Gastrocnemius medialis (tissue), 4 donors: Measurements from ENCODE around the gene GALNTL6. TPM values are rescaled to one million over a fixed set of nuclear protein-coding genes. Genes with fewer than 3 reads are reported as not detected.

ENCODE experiments used
- ATAC-seq, 2 donors: fragments of 150-250 bp; one replicate each; pipeline ENCODE4 v1.9.1; 2016
- DNase-seq, 2 donors: peaks; one replicate each; pipeline ENCODE4 v3.0.0-alpha.2; 2019
- H3K27ac ChIP-seq, 4 donors: fragments of 200-600 bp; sonication (generic); 1 replicate in 1 of 4; 2 replicates in 3 of 4; pipeline ENCODE4 v1.5.1; 2016 to 2018; ENCODE audit warnings: mild to moderate bottlenecking in 2 of 4, moderate library complexity in 1 of 4
- H3K27me3 ChIP-seq, 3 donors: fragments of 200-600 bp; sonication (generic) in 2 of 3; 1 replicate in 1 of 3; 2 replicates in 2 of 3; pipeline versions ENCODE4 v1.5.1 to v1.6.0; 2016 to 2019; ENCODE audit warnings: mild to moderate bottlenecking in 1 of 3, moderate library complexity in 1 of 3
- H3K36me3 ChIP-seq, 2 donors: fragments of 200-600 bp; sonication (generic) in 1 of 2; one replicate each; pipeline ENCODE4 v1.5.1; 2017 to 2018
- H3K4me1 ChIP-seq, 2 donors: fragments of 200-600 bp; sonication (generic) in 1 of 2; one replicate each; pipeline ENCODE4 v1.5.1; 2016 to 2017; ENCODE audit warnings: mild to moderate bottlenecking in 2 of 2
- H3K4me3 ChIP-seq, 4 donors: fragments of 200-600 bp; sonication (generic) in 3 of 4; 1 replicate in 1 of 4; 2 replicates in 3 of 4; pipeline ENCODE4 v1.5.1; 2016 to 2019; ENCODE audit warnings: mild to moderate bottlenecking in 2 of 4
- H3K9me3 ChIP-seq, 3 donors: fragments of 200-600 bp; sonication (generic) in 2 of 3; 1 replicate in 1 of 3; 2 replicates in 2 of 3; pipeline ENCODE4 v1.5.1; 2016 to 2019
- POLR2A ChIP-seq, 2 donors: fragments of 450-650 bp; IDR thresholded peaks; one replicate each; pipeline ENCODE4 v1.6.1; 2017; ENCODE audit warnings: antibody characterized with exemption in 2 of 2, mild to moderate bottlenecking in 2 of 2, moderate library complexity in 2 of 2
- in situ Hi-C, 4 donors: fragments of 200-750 bp; cut with MboI; loops; one replicate each; pipeline versions ENCODE4 v1.15.0 to v1.8.0; 2017; ENCODE audit warnings: low sequenced_read_pairs in 4 of 4
- intact Hi-C: fragments of 100-400 bp; cut with DNase I; formaldehyde crosslinking; loops from one replicate; pipeline ENCODE4 v1.15.1; 2023; ENCODE audit warnings: low total_unique reads
- total RNA-seq, 4 donors: library from RNA; depleted of rRNA; stranded (reverse); fragments of >200 nt; gene quantifications; one replicate each; pipeline versions ENCODE4 v1.1.0 to v1.2.3, GENCODE V29; 2016
- TF ChIP-seq, protein P1 (sequence below), 5 experiments: fragments of 450-650 bp in 3 of 5; fragments of 200-600 bp in 2 of 5; sonication (generic) in 2 of 5; IDR thresholded peaks in 4 of 5; conservative IDR thresholded peaks in 1 of 5; 1 replicate in 4 of 5; 2 replicates in 1 of 5; pipeline ENCODE4 v1.5.1; 2016 to 2019; ENCODE audit warnings: antibody characterized with exemption in 5 of 5, mild to moderate bottlenecking in 3 of 5, moderate library complexity in 3 of 5

Gene GALNTL6
- total RNA-seq, 4 donors from 2014 or later = not detected

DNA sequence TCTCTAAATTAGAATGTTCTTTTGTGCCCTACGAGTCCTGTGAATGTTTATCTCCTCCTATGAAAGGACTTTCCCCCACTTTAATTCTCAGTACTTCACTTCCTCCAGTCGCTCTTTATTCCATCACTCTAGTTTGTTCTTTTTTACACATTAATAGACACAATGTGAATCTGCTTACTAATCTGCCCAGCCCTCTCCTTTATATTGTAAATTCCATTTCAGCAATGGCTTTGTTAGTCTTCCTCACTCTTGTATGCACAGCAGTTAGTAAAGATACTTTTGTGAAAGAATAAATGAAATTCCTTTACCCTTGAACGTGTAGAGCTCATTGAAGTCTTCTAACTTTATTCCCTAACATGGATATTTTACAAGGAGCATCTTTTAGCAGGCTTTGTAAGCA is 255.3 kb downstream of the GALNTL6 start:
- no peak for TF ChIP-seq POLR2A (IDR thresholded peaks at IDR 0.05)
- no peaks in the 10 kb centered on the region for H3K4me1 ChIP-seq
- DNase-seq = no peak
- in situ Hi-C loops = no loop called here
- H3K9me3 ChIP-seq = no peaks in the 10 kb centered on the region
- H3K36me3 ChIP-seq = no peaks in the 10 kb centered on the region
- H3K4me3 ChIP-seq = no peak overlapping the region
- H3K27ac ChIP-seq = no peak overlapping the region
- intact Hi-C loops = no loop called here
- no peak for ATAC-seq
- H3K27me3 ChIP-seq = no peaks in the 10 kb centered on the region

DNA sequence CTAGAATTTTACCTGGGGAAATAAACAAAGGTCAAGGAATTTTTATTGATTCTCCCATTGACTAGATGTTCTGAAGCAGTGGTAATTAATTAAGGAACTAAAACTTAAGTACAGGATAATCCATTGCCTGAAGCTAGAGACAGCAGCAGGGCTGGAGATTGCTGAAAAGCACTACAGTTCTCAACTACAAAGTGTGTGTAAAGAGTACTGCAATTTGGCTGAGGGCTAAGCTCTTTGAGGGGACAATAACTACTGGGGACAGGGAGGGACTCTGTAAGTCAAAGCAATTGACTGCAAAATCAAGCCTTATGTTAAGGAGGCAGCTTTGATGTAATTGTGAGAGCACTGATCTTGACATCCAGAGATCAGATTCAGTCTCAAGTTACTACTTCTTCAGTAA is 260.4 kb downstream of the GALNTL6 start:
- intact Hi-C loops (no loop called here), in situ Hi-C loops (no loop called here)
- DNase-seq = no peak
- no peak overlapping the region for H3K4me3 ChIP-seq
- TF ChIP-seq, protein P1, sequence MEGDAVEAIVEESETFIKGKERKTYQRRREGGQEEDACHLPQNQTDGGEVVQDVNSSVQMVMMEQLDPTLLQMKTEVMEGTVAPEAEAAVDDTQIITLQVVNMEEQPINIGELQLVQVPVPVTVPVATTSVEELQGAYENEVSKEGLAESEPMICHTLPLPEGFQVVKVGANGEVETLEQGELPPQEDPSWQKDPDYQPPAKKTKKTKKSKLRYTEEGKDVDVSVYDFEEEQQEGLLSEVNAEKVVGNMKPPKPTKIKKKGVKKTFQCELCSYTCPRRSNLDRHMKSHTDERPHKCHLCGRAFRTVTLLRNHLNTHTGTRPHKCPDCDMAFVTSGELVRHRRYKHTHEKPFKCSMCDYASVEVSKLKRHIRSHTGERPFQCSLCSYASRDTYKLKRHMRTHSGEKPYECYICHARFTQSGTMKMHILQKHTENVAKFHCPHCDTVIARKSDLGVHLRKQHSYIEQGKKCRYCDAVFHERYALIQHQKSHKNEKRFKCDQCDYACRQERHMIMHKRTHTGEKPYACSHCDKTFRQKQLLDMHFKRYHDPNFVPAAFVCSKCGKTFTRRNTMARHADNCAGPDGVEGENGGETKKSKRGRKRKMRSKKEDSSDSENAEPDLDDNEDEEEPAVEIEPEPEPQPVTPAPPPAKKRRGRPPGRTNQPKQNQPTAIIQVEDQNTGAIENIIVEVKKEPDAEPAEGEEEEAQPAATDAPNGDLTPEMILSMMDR (IDR thresholded peaks at IDR 0.05 in 4 of 5, conservative IDR thresholded peaks at IDR 0.05 in 1 of 5) = no peak
- no peak for TF ChIP-seq POLR2A (IDR thresholded peaks at IDR 0.05)
- no peaks in the 10 kb centered on the region for H3K36me3 ChIP-seq
- no peaks in the 10 kb centered on the region for H3K27me3 ChIP-seq
- H3K9me3 ChIP-seq = no peaks in the 10 kb centered on the region
- no peak for ATAC-seq
- H3K27ac ChIP-seq = no peak overlapping the region
- H3K4me1 ChIP-seq = no peaks in the 10 kb centered on the region

- in situ Hi-C loops = no loop called here
- no peak for ATAC-seq
Measured at GRCh38 chr4:172083272-172083671, 270.1 kb downstream of the GALNTL6 start.

DNA sequence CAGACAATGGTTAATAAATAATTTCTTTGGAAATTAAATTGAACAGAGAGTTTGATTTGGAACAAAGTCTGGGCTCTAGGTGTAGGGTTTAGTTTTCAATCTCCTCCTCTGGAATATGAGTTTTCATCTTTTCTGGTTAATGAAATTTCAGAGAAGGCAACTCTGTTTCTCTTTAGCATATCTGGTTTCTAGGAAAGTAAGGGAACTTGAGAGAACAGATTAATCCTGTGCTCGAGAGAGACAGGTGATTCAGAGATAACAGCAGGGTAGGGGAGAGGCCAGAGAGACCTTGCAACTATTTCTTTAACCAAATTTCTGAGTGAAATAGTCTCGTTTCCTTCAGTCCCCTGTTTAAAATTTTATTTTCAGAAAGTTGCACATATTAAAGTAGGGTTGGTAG is 275.4 kb downstream of the GALNTL6 start:
- H3K27ac ChIP-seq = no peak overlapping the region
- no peaks in the 10 kb centered on the region for H3K27me3 ChIP-seq
- H3K36me3 ChIP-seq = no peaks in the 10 kb centered on the region
- ATAC-seq (no peak), DNase-seq (no peak)
- no peaks in the 10 kb centered on the region for H3K4me1 ChIP-seq
- in situ Hi-C loops = no loop called here
- TF ChIP-seq POLR2A (IDR thresholded peaks at IDR 0.05) = no peak
- TF ChIP-seq, protein P1 (IDR thresholded peaks at IDR 0.05 in 4 of 5, conservative IDR thresholded peaks at IDR 0.05 in 1 of 5) = no peak
- intact Hi-C loops = no loop called here
- H3K4me3 ChIP-seq = no peak overlapping the region
- no peaks in the 10 kb centered on the region for H3K9me3 ChIP-seq

More at GRCh38 chr4:172083272-172083671, 270.1 kb downstream of the GALNTL6 start:
- Histone ChIP-seq H3K36me3 (no peaks in the 10 kb centered on the region), H3K9me3 (no peaks in the 10 kb centered on the region), H3K27ac (no peak overlapping the region), H3K4me1 (no peaks in the 10 kb centered on the region), H3K4me3 (no peak overlapping the region), H3K27me3 (no peaks in the 10 kb centered on the region)
- intact Hi-C loops = no loop called here
- no peak for DNase-seq
- TF ChIP-seq POLR2A (IDR thresholded peaks at IDR 0.05) = no peak

GRCh38 chr4:172095161-172095560 is 282.0 kb downstream of the GALNTL6 start:
- no peak for ATAC-seq
- DNase-seq = no peak
- no peaks in the 10 kb centered on the region for H3K9me3 ChIP-seq
- H3K27me3 ChIP-seq = no peaks in the 10 kb centered on the region
- TF ChIP-seq, protein P1 (IDR thresholded peaks at IDR 0.05 in 4 of 5, conservative IDR thresholded peaks at IDR 0.05 in 1 of 5) = no peak
- intact Hi-C loops = no loop called here
- no peak overlapping the region for H3K27ac ChIP-seq
- no peaks in the 10 kb centered on the region for H3K4me1 ChIP-seq
- in situ Hi-C loops = no loop called here
- no peak overlapping the region for H3K4me3 ChIP-seq
- H3K36me3 ChIP-seq = no peaks in the 10 kb centered on the region

DNA sequence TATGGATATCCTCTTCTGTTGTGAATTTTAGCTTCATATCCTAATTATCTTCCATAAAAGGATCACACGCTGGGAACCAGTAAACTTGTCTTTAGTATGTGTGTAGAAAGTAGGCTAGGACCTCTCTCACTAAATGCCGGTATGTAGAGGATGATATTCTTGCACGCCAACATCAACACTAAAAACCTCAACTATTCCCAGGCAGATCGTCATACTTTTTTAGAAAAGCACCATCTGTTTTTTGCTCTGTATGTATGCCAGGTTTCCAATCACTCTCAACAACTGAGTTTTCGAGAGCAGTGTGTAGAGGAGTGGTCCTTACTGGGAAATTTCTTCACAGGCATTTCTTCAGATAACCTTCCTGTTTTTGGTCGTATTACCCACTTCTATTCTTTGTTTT is 283.6 kb downstream of the GALNTL6 start:
- no peak for ATAC-seq
- in situ Hi-C loops = no loop called here
- intact Hi-C loops = no loop called here

More for the DNA sequence above, 283.6 kb downstream of the GALNTL6 start:
- Histone ChIP-seq H3K36me3 (no peaks in the 10 kb centered on the region), H3K9me3 (no peaks in the 10 kb centered on the region), H3K4me3 (no peak overlapping the region), H3K4me1 (no peaks in the 10 kb centered on the region), H3K27ac (no peak overlapping the region), H3K27me3 (no peaks in the 10 kb centered on the region)
- TF ChIP-seq, protein P1 (IDR thresholded peaks at IDR 0.05 in 4 of 5, conservative IDR thresholded peaks at IDR 0.05 in 1 of 5) = no peak
- no peak for TF ChIP-seq POLR2A (IDR thresholded peaks at IDR 0.05)
- no peak for DNase-seq
